HG02588 (cell line): ENCODE data around the gene CDKAL1.

ENCODE experiments used
- ATAC-seq: cut with Tn5 transposase; IDR thresholded peaks from one replicate; pipeline ENCODE4 v1.9.1; 2021; ENCODE audit warnings: mild to moderate bottlenecking, moderate library complexity; ENCODE audit not compliant: unreplicated experiment

Gene CDKAL1

DNA sequence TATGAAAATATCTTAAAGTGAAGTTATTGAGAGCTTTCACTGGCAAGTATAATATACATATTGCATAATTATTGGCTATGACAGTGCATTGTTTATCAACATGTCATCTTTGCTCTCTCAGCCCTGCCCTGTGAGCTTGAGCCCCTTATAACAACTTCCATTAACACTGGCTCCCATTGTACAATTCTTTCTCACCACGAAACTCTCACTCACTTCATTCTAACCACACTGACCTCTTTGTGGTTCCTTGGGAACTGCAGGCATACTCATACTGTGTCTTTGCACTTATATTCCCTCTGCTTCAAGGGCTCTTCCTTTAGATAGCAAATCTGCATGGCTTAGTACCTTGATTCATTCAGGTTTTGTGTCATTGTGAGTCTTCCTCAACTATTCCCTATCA is 411.8 kb downstream of the CDKAL1 start:
- ATAC-seq, result peak; percentile 97

DNA sequence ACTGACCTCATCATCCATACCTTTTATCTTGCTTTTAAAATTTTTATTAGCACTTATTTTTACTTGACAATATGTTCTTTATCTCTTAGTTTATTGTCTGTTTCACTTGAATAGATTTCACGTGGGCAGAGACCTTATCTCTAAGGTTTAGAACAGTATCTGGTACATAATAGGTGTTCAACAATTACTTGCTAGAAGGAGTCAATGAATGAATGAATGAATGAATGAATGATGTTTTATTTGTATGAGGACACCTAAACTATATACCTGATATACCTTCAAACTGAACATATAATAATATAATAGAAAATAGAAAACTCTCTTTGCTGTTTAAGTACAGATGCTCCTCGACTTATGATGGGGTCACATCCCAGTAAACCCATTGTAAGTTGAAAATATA is 412.6 kb downstream of the CDKAL1 start:
- no peak for ATAC-seq

DNA sequence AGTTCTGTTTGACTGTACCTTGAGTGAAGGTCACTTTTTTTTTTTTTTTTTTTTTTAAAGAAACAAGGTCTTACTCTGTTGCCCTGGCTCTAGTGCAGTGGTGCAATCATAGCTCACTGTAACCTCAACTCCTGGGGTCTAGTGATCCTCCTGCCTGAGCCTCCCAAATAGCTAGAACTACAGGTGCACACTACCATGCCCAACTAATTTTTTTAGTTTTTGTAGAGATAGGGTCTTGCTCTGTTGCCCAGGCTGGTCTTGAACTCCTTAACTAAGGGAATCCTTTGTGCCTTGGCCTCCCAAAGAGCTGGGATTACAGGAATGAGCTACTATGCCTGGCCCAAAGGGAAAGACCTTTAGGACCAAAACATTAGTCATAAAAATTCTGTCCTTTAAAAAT is 413.7 kb downstream of the CDKAL1 start:
- no peak for ATAC-seq

DNA sequence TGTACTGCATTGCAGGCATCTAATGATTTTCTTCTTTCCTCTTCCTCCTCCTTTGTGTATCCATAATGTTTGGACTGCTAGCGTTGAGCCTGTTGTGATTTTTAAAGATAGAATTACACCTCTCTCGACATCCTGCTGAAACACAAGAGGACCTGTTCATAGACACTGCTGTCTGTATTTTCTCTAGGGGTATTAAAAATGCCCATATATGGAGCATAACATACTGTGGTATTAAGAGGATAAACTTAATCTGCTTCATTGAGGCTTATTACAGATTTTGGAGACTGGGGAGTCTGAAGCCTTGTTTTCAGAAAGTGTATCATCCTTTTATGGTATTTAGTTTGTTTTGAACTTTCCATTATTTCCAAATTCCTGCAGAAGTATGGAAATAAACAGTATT is 414.3 kb downstream of the CDKAL1 start:
- ATAC-seq, result no peak

DNA sequence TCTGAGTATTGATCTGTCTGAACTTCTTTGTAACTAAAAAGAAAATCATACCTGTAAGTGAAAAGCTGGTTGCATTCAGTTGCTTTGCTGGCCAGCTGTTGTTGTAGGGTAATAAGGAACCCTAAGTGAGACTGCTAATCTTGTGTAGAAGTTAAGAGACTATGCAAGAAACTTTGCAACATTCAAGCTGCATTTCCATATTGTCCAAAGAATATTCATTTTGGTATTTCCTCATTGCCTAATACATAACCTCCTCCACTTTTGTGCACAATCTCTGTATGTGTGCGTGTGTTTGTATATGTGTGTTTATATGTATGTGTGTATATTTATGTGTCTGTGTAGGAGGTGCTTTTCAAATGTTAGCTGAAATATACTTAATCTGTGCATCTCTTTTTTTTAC is 414.9 kb downstream of the CDKAL1 start:
- no peak for ATAC-seq

DNA sequence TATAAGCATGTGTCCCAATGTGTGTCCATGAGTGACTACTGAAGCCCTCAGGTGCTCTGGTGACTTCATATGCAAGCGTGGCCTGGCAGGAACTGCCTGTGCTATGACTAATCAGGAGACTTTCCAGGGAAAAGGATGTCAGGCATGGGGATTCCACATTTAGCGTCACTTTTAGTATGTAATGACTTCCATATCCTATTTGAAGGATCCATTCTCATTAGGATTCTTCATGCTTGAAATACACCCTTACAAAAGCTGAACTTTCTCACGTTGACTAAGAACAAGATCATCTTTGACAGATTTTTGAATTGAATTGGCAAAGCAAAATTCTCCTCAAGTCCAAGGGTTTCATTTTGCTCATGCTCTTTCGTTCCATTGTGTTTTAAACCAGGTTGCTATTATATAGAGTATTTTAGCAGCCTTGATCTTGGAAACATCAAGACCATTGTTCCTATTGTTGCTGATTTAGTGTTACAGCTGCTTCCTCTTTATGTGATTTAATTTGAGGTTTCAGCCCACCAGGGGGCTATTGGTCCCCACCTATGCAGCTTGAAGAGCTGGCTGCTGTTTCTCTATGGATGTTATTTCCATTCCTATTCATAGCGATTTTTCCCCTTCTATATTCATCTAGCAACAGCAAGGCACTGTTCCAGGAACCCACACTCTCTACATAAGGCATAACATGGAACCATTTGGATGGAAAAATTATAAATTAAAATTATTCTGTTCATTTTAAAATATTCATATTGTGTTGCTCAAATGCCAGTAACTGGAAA is 418.6 kb downstream of the CDKAL1 start:
- ATAC-seq, result no peak

DNA sequence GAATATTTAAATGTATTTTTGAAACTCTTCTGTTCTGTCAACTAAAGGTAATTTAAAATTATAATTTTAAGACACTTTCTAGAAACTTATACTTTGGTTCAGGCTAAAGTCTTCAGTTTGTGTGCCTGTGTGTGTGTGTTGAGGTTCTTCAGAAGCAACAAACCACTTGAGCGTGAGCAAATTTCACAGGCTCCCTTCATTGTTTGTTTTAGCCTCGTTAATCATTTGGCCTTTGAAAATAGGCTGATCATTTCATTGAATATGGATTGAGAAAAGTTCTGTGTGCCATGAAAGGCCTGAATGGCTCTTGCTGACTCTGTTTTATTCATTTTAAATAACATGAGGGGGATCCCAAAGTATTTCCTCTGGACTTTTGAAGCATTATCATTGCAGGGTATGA is 420.1 kb downstream of the CDKAL1 start:
- ATAC-seq, result no peak

DNA sequence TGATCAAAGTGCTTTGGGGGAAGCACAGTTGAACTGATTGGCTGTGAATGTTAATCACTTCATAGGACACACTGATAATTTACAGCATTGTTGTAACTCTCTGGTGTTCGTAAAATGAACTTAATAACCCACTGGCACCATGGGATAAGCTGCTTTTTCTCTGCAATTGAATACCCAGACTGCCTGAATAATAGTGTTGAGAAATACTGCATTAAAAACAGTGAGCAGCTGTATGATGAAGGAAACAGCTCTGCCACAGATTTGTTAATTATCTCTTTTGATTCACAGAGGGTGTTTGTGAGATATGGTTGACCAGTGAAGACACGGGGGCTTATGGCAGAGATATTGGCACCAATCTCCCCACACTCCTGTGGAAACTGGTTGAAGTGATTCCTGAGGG is 420.9 kb downstream of the CDKAL1 start:
- no peak for ATAC-seq

DNA sequence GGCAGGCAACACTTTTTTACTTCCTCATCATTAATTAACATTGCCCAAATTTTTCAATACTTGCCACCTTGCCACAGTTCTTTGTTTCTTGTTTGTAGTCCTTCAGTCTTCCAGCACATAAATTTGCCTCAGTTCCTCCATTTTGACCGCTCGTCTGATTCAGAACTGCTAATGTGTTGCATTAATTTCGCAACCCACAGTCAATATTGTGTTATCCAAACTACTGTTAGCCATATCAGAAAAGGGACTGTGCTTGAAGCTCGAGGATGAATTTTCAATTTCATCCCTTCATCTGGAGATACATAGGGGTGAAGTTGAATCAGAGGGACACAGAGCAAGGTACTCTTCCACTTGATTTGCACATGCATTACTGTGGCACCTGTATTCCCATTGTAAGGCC is 421.5 kb downstream of the CDKAL1 start:
- ATAC-seq, result no peak

DNA sequence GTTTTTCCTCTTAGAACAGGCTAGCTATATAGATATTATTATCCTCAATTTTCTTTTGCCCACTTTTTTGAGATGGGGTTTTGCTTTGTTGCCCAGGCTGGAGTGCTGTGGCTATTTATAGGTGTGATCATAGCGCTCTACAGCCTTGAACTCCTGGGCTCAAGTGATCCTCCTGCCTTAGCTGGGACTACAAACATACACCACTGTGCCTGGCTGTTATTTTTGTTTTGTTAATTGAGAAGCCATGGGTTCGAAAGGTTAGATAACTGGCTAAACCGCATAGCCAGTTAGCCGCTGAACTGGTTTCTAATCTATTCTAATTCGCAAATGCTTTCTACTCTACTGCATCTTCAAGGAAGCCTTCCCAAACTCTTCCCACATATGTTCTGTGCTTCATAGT is 425.8 kb downstream of the CDKAL1 start:
- ATAC-seq, result no peak

DNA sequence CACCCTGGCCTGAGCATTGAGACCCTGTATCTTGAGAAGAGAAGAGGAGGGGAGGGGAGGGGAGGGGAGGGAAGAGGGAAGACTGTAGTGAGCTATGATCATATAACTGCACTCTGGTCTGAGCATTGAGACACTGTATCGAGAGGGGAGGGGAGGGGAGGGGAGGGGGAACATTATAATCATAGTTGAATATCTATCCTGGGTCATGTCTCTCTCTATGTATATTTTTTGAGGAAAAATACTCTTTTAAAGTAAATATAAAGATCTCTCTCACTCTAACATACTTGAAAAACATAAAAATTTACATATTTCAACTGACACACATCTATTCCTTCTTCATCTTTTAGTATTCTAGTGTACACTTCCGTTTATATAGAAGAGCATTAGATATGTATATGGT is 431.0 kb downstream of the CDKAL1 start:
- no peak for ATAC-seq

DNA sequence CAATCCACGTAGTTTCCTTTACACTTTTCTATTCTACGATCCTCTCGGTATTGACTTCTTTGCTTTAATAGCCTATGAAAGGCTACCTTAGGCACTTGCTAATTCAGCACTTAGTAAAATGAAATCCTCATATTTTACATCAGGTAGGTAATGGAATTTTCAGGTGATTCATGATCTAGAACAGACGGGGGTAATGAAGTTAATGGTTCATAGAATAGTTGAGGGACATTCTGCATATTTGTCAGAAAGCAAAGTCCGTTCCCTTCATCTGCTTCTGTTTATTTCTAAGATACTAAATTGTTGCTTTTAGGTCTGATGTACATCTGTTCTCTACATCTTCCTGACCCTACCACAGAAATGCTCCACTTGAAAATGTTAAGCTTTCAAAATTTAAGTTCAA is 431.7 kb downstream of the CDKAL1 start:
- ATAC-seq, result no peak

DNA sequence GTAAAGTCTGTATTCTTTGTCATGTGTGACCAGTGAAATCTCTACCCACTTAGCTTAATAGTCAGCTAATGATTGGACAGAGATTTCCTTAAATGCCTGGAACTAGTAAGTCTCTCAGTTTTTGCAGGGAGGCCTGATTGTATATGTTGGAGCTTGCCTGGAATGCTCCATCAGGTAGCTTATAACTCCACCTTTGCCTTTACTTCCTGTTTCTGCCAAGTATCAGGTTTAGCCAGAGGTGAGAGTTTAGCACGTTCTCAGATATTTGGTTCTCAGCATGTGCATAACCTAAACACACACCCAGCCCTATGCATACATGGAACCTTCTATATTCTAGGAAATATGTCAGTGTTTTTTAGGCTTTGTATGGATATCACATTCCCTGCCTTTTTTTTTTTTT is 435.3 kb downstream of the CDKAL1 start:
- ATAC-seq, result no peak

DNA sequence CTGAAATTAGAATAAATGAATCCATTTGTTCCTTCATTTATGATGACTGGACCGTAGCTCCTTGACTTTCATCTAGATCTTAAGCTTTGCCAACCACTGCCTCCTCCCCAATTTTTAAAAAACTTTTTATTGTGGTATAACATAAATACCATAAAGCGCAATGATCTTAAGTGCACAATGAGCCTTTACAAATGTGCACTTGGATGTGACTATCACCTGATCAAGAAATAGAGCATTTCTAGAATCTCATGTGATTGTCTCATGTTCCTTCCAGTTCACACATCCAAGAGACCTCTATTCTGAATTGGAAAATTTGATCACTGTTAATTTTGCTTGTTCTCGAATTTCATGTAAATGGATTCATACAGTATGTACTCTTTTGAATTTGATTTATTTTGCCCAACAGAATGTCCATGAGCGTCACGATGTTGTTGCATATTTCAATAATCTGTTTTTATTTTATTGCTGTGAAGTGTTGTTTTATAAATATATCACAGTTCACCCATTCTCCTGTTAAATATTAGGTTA is 442.2 kb downstream of the CDKAL1 start:
- no peak for ATAC-seq

DNA sequence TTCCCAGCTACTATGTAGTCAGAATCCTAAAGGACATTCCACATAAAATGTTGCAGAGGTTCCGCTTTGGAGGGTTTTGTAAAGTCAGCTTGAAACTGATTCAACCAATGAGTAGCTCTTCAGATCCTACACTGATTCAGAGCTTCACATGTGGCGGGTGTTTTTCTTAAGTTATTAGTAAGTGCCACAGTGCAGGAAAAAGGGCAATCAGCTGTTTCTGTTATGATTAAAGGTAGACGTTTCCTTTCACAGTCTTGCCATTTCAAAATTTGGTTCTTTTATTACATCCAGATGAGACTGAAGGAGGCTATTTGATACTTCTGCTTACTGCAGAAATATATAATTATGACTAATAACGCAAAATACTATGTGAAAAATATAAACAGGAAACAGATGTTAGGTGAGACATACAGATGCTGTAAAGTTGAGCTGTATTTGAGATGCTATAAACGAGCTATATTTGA is 443.9 kb downstream of the CDKAL1 start:
- ATAC-seq, result peak; percentile 91

DNA sequence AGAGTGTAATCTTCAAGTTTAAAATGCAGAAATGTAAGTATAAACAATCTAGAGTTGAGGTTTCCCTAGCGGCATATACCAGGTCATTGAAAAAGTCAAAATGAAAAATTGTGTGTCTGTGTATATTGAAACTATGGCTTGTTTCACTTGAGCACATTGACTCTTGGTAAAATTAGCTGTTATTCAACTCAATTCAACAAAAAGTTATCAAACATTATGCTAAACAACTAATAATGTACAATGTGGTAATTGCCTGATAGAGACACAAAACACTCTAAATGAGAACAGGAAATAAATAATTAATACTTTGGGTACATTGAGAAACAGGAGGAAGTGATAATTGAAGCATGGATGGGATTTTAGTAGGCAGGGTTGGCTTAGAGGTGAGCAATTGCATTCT is 444.8 kb downstream of the CDKAL1 start:
- no peak for ATAC-seq

DNA sequence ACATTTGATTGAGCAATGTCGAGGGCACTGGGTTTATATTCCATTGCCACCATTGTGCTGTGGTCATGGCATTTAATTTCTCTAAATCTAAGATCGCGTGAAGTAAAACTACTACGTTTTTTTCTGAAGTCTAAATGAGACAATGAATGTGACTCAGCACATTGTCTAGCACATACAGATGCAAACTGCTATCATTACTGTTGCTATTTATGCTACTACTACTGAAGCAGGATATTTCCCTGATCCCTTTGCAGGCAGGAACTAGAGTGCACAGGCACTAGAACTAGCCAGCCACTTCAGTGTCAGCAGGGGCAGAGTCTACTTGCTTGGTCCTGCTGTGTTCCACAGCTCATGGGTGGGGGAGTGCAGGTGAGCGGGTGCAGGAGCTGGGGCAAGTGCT is 449.7 kb downstream of the CDKAL1 start:
- no peak for ATAC-seq

DNA sequence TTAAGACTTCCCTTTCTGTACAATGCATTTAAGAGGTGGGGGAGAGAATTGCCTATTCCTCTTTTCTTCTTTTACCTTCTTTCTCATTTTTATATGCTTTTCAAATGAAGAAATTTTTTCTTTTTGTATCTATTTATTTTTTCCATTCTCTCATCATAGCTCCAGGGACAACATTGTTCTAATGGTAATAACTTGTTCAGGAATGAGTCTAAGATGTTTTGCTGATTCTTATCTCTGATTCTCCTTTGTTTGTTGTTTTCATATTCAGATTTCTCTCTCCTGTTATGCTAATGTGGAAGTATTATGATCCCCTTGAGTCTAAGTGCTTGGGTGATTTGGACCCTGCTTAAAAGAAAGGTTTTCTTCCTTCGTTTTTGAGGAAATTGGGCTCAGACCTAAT is 451.6 kb downstream of the CDKAL1 start:
- no peak for ATAC-seq

DNA sequence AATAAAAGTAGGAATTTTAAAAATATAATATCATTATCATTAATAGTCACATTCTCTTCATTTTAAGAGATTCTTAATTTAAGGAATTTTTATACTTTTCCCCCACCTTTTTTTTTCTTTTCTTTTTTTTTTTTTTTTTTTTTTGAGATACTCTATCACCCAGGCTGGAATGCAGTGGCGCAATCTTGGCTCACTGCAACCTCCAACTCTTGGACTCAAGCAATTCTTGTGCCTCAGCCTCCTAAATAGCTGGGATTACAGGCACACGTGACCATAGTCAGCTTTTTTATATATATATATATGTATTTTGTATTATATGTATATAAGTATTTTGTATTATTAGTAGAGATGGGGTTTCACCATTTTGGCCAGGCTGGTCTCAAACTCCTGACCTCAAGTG is 457.7 kb downstream of the CDKAL1 start:
- ATAC-seq, result no peak

DNA sequence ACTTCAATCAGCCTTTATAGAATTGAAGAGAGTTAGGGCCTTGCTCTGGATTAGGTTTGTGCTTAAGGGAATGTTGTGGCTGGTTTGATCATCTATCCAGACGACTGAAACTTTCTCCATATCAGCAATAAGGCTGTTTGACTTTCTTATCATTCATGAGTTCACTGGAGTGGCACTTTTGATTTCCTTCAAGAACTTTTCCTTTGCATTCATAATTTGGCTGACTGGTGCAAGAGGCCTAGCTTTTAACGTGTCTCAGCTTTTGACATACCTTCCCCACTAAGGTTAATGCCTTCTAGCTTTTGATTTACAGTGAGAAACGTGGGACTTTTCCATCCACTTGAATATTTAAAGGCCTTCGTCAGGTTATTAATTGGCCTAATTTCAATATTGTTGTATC is 461.8 kb downstream of the CDKAL1 start:
- no peak for ATAC-seq

DNA sequence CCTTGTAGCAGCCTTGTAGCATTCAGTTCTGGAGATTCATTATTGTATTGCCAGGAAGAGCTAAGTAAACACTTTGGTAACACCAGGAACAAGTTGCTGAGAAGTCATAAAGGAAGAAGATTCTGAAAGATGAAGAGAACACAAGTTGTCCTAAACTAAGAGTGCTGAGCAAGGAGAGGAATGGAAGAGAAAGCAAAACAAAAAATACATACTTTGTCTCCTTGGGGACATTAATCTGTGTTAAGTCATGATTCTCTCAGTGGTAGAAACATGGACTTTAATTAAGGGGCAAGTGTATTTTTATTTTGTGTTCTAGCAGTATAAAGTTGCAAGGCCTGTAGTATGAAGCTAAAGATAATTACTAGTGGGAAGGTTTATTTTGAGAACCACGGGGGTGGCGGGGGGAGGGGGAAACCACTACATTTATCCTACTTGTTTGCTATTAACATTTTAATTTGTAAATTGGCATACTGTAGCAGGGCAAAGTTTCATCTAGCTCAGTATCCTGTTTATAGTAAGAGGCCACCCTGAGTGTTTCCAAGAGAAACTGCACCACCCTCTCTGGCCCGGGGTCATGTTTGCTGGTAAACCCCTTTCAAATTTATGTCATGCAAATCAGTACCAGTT is 463.0 kb downstream of the CDKAL1 start:
- no peak for ATAC-seq

DNA sequence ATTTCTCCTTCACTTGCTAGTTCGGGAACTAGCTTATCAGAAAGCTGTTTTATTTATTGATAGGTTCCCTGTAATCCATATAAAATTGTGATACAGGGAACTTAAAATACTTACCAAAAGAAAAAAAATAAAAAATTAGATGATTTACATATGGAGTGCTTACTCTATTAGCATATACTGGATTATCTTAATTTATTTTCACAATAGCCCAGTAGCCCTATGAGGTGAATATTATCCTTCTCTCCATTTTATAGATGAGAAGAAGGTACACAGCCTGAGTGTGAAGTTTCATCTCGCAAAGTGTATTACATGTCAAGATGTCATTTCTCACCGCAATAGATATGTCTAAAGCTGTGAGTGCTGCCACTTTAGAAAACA is 463.5 kb downstream of the CDKAL1 start:
- ATAC-seq, result no peak
